HEK293T (cell line): ENCODE data around the gene SART3.

ENCODE experiments used
- BHLHE40 ChIP-seq: fragments of 450-650 bp; IDR thresholded peaks from 2 replicates; pipeline ENCODE4 v1.6.1; 2016; ENCODE audit warnings: mild to moderate bottlenecking, moderate library complexity, borderline replicate concordance
- CTBP1 ChIP-seq: fragments of 450-650 bp; IDR thresholded peaks from 2 replicates; pipeline ENCODE4 v1.6.1; 2016; ENCODE audit warnings: borderline replicate concordance
- ELF4 ChIP-seq: fragments of 450-650 bp; IDR thresholded peaks from 2 replicates; pipeline ENCODE4 v1.6.1; 2017; ENCODE audit warnings: antibody characterized with exemption
- FOXK2 ChIP-seq: fragments of 450-650 bp; IDR thresholded peaks from 2 replicates; pipeline ENCODE4 v1.6.1; 2016; ENCODE audit warnings: mild to moderate bottlenecking
- FOXM1 ChIP-seq: fragments of 450-650 bp; IDR thresholded peaks from 2 replicates; pipeline ENCODE4 v1.6.1; 2017; ENCODE audit warnings: mild to moderate bottlenecking, borderline replicate concordance
- HDGF ChIP-seq: fragments of 450-650 bp; IDR thresholded peaks from 2 replicates; pipeline ENCODE4 v1.6.1; 2017; ENCODE audit warnings: antibody characterized with exemption, borderline replicate concordance
- LEF1 ChIP-seq: fragments of 450-650 bp; IDR thresholded peaks from 2 replicates; pipeline ENCODE4 v1.6.1; 2017; ENCODE audit warnings: mild to moderate bottlenecking, borderline replicate concordance
- PKNOX1 ChIP-seq: fragments of 450-650 bp; IDR thresholded peaks from 2 replicates; pipeline ENCODE4 v1.6.1; 2016
- SP1 ChIP-seq: fragments of 450-650 bp; IDR thresholded peaks from 2 replicates; pipeline ENCODE4 v1.6.1; 2017
- SUZ12 ChIP-seq: fragments of 450-650 bp; IDR thresholded peaks from 2 replicates; pipeline ENCODE4 v1.6.1; 2016; ENCODE audit warnings: mild to moderate bottlenecking
- TARDBP ChIP-seq: fragments of 450-650 bp; IDR thresholded peaks from 2 replicates; pipeline ENCODE4 v1.6.1; 2016
- ZNF384 ChIP-seq: fragments of 450-650 bp; IDR thresholded peaks from 2 replicates; pipeline ENCODE4 v1.6.1; 2016

- TF ChIP-seq PKNOX1 (no peak), ZNF384 (no peak), SP1 (no peak), TARDBP (no peak), SUZ12 (no peak), BHLHE40 (no peak), HDGF (no peak), CTBP1 (no peak), FOXK2 (no peak), ELF4 (no peak), FOXM1 (no peak), LEF1 (no peak)
These were observed 21.5 kb upstream of the SART3 start for GRCh38 chr12:108582509-108582908.
